Gastroesophageal sphincter (tissue), 3 donors: ENCODE measurements around the gene NOP14.

Experiments used
- CTCF ChIP-seq, 4 experiments: fragments of 200-600 bp in 2 of 4; fragments of 450-650 bp in 2 of 4; sonication (generic) in 1 of 4; IDR thresholded peaks; one replicate each; pipeline ENCODE4 v1.5.1; 2017 to 2019; ENCODE audit warnings: antibody characterized with exemption in 4 of 4, mild to moderate bottlenecking in 2 of 4, moderate library complexity in 2 of 4
- POLR2A ChIP-seq, 2 donors: fragments of 450-650 bp; IDR thresholded peaks; one replicate each; pipeline ENCODE4 v1.6.1; 2017; ENCODE audit warnings: antibody characterized with exemption in 2 of 2, mild to moderate bottlenecking in 2 of 2, moderate library complexity in 1 of 2

DNA sequence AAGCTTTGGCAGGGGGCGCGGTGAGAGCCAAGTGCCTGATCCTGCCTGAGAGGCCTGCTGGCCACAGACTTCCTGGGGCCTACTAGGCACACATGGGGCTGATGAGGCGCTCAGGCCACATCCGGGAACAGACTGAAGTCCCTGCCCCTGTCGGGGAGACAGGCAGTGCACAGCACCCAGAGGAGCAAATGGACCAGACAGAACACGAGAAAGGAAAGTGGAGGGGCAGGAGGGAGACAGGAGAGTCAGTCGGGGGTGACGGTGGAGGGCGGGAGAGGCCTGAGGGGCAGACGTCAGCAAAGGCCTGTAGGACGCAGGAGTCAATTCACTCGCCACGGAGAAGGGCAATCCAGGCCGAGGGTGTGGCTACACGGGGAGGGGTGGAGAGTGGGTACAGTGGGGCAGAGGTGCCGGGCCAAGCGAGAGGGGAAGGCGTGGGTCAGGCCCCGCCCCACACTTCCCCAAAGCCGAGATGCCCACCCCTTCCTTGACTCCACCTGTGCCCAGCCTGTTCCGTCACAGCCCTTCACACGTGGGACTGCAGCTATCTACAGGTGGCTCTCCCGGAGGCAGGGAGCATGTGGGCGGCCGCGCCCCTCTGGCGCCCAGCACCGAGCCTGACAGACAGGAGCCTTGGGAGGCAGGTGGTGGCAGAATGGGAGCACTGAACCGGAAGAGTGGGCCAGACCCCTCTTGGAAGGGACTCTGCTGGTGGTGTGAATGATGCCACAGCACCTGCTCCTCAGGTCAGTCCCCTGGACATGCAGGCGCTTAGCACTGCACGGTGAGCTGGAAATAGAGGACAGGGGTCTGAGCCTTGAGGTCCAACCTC, 20.5 kb downstream of the NOP14 start:
- TF ChIP-seq CTCF (IDR thresholded peaks at IDR 0.05) (no peak), POLR2A (IDR thresholded peaks at IDR 0.05) (no peak)
